Calu3 (cell line): Measurements from ENCODE around the gene RHO. TPM values are rescaled to one million over a fixed set of nuclear protein-coding genes. Genes with fewer than 3 reads are reported as not detected.

ENCODE experiments used
- BruUV-seq: library from RNA; stranded (reverse); fragments of 400-500 nt; replicated peaks from 2 replicates; lab custom pipeline; 2021; lab: Mats Ljungman, UMichigan
- CTCF ChIA-PET: fragments of 300-600 bp; sonication (Branson Sonifier 250); formaldehyde crosslinking; loops from one replicate; lab custom pipeline; 2022; ENCODE audit warnings: antibody characterized with exemption; lab: Charles Lee
- DNase-seq: peaks from one replicate; pipeline ENCODE4 v3.0.0; 2022
- H3K27ac Mint-ChIP-seq: one replicate; pipeline ENCODE4 v1.8.0; 2022; ENCODE audit warnings: mixed read lengths; ENCODE audit not compliant: unreplicated experiment
- H3K27me3 Mint-ChIP-seq: one replicate; pipeline ENCODE4 v1.8.0; 2022; ENCODE audit warnings: mixed read lengths; ENCODE audit not compliant: unreplicated experiment
- H3K36me3 Mint-ChIP-seq: one replicate; pipeline ENCODE4 v1.8.0; 2022; ENCODE audit warnings: mild to moderate bottlenecking, moderate library complexity, mixed read lengths; ENCODE audit not compliant: insufficient read depth, unreplicated experiment
- H3K4me1 Mint-ChIP-seq: one replicate; pipeline ENCODE4 v1.8.0; 2022; ENCODE audit warnings: mild to moderate bottlenecking, low read depth, mixed read lengths; ENCODE audit not compliant: unreplicated experiment
- H3K4me3 Mint-ChIP-seq: one replicate; pipeline ENCODE4 v1.8.0; 2022; ENCODE audit warnings: mild to moderate bottlenecking, low read depth, moderate library complexity, mixed read lengths; ENCODE audit not compliant: unreplicated experiment
- H3K9me3 Mint-ChIP-seq: one replicate; pipeline ENCODE4 v1.8.0; 2022; ENCODE audit warnings: low read depth, mixed read lengths; ENCODE audit not compliant: unreplicated experiment
- CTCF ChIP-seq: fragments of 200-600 bp; IDR thresholded peaks from one replicate; pipeline ENCODE4 v1.8.0; 2022; ENCODE audit warnings: antibody characterized with exemption; ENCODE audit not compliant: unreplicated experiment
- intact Hi-C: fragments of 100-400 bp; cut with micrococcal nuclease; formaldehyde crosslinking; loops from one replicate; pipeline ENCODE4 v1.10.0; 2022; ENCODE audit not compliant: unreplicated experiment
- total RNA-seq: library from RNA; stranded (reverse); gene quantifications from 2 replicates; pipeline ENCODE4 v1.2.3, GENCODE V29; 2022

Gene RHO
- total RNA-seq, 1 experiment from 2014 or later: not detected

GRCh38 chr3:129532261-129532660, 3.8 kb downstream of the RHO start:
- H3K27ac Mint-ChIP-seq: no peak overlapping the region
- intact Hi-C loops: no loop called here
- DNase-seq: no peak
- peaks cover 8% of the 10 kb centered on the region for H3K4me1 Mint-ChIP-seq
- H3K27me3 Mint-ChIP-seq: peaks cover 52% of the 10 kb centered on the region
- TF ChIP-seq CTCF: no peak
- BruUV-seq: no TSS peak
- no peaks in the 10 kb centered on the region for H3K9me3 Mint-ChIP-seq
- CTCF ChIA-PET: no interaction called here
- no peaks in the 10 kb centered on the region for H3K36me3 Mint-ChIP-seq
- H3K4me3 Mint-ChIP-seq: no peak overlapping the region

- DNase-seq: no peak
- no peak overlapping the region for H3K27ac Mint-ChIP-seq
- intact Hi-C loops: no loop called here
- H3K9me3 Mint-ChIP-seq: no peaks in the 10 kb centered on the region
- BruUV-seq: no TSS peak
- H3K4me1 Mint-ChIP-seq: peaks cover 8% of the 10 kb centered on the region
- CTCF ChIA-PET: no interaction called here
- no peak for TF ChIP-seq CTCF
- H3K4me3 Mint-ChIP-seq: no peak overlapping the region
- peaks cover 52% of the 10 kb centered on the region for H3K27me3 Mint-ChIP-seq
- H3K36me3 Mint-ChIP-seq: no peaks in the 10 kb centered on the region
Observed at GRCh38 chr3:129533406-129533805, 5.0 kb downstream of the RHO start.

- no TSS peak for BruUV-seq
- no peak overlapping the region for H3K27ac Mint-ChIP-seq
Observed at GRCh38 chr3:129534428-129535027, 6.1 kb downstream of the RHO start.

GRCh38 chr3:129535075-129535474, 6.6 kb downstream of the RHO start:
- DNase-seq: no peak
- Mint-ChIP-seq H3K9me3 (no peaks in the 10 kb centered on the region), H3K27me3 (peaks cover 43% of the 10 kb centered on the region), H3K4me1 (peaks cover 7% of the 10 kb centered on the region), H3K36me3 (no peaks in the 10 kb centered on the region), H3K27ac (no peak overlapping the region), H3K4me3 (no peak overlapping the region)
- CTCF ChIA-PET: interaction anchor here (0.6 to 1.0 kb wide), 2 partner anchors 33 to 152 kb away, joined by 3 to 4 read pairs; no protein-coding TSS in a partner anchor
- no peak for TF ChIP-seq CTCF
- no TSS peak for BruUV-seq
- intact Hi-C loops: no loop called here

More at GRCh38 chr3:129534428-129535027, 6.1 kb downstream of the RHO start:
- H3K4me1 Mint-ChIP-seq: peaks cover 8% of the 10 kb centered on the region
- CTCF ChIA-PET: interaction anchor here (0.6 kb wide), 1 partner anchor 33 kb away, joined by 4 read pairs; no protein-coding TSS in a partner anchor
- no peak overlapping the region for H3K4me3 Mint-ChIP-seq
- H3K27me3 Mint-ChIP-seq: peaks cover 48% of the 10 kb centered on the region
- DNase-seq: no peak
- intact Hi-C loops: no loop called here
- no peaks in the 10 kb centered on the region for H3K9me3 Mint-ChIP-seq
- no peak for TF ChIP-seq CTCF
- H3K36me3 Mint-ChIP-seq: no peaks in the 10 kb centered on the region
